ENCODE data around the gene UVRAG.

UVRAG gene

GRCh38 chr11:75884321-75884720, 69.3 kb downstream of the UVRAG start:
- DNase-seq = no peak

GRCh38 chr11:75888416-75888815, 73.4 kb downstream of the UVRAG start:
- DNase-seq = no peak

- DNase-seq = no peak
Observed at GRCh38 chr11:75891947-75892739, 77.1 kb downstream of the UVRAG start.

GRCh38 chr11:75893251-75893650, 78.2 kb downstream of the UVRAG start:
- no peak for DNase-seq

GRCh38 chr11:75894036-75894585, 79.1 kb downstream of the UVRAG start:
- DNase-seq = no peak

GRCh38 chr11:75896843-75897419, 81.9 kb downstream of the UVRAG start:
- DNase-seq = peak; percentile 36 to 75

- no peak for DNase-seq
Observed at GRCh38 chr11:75898871-75899270, 83.9 kb downstream of the UVRAG start.

GRCh38 chr11:75899806-75900205, 84.8 kb downstream of the UVRAG start:
- DNase-seq = no peak

- DNase-seq = no peak
Observed at GRCh38 chr11:75900848-75901247, 85.8 kb downstream of the UVRAG start.

GRCh38 chr11:75902631-75903030, 87.6 kb downstream of the UVRAG start:
- DNase-seq = no peak

GRCh38 chr11:75903276-75903675, 88.3 kb downstream of the UVRAG start:
- peak in 1 of 2 experiments; percentile 24 for DNase-seq

GRCh38 chr11:75905434-75905833, 90.4 kb downstream of the UVRAG start:
- DNase-seq = no peak

GRCh38 chr11:75907906-75908527, 93.0 kb downstream of the UVRAG start:
- DNase-seq = no peak

GRCh38 chr11:75910426-75911145, 95.6 kb downstream of the UVRAG start:
- DNase-seq = no peak

- DNase-seq = no peak
Observed at GRCh38 chr11:75911459-75911858, 96.4 kb downstream of the UVRAG start.

GRCh38 chr11:75913984-75914383, 99.0 kb downstream of the UVRAG start:
- no peak for DNase-seq

- no peak for DNase-seq
Observed at GRCh38 chr11:75916882-75917281, 101.9 kb downstream of the UVRAG start.

GRCh38 chr11:75918331-75918730, 103.3 kb downstream of the UVRAG start:
- DNase-seq = no peak

- peak in 1 of 2 experiments; percentile 12 for DNase-seq
Observed at GRCh38 chr11:75919525-75919924, 104.5 kb downstream of the UVRAG start.

- no peak for DNase-seq
Observed at GRCh38 chr11:75920848-75921247, 105.8 kb downstream of the UVRAG start.

GRCh38 chr11:75921808-75922207, 106.8 kb downstream of the UVRAG start:
- DNase-seq = no peak

GRCh38 chr11:75924966-75925784, 110.2 kb downstream of the UVRAG start:
- peak in 1 of 2 experiments; percentile 23 for DNase-seq
